Astrocyte of the cerebellum (primary cell): ENCODE measurements around the gene TFCP2L1.

Experiments used
- DNase-seq: peaks from one replicate; pipeline ENCODE4 v3.0.0-alpha.2; 2011; ENCODE audit warnings: low read depth
- H3K4me3 ChIP-seq: 2 replicates; pipeline ENCODE4 v1.5.1; 2011; ENCODE audit warnings: mild to moderate bottlenecking, low read depth, low read length, moderate library complexity
- in situ Hi-C: cut with HindIII; loops from 2 replicates; pipeline ENCODE4 v1.10.0; 2017; ENCODE audit warnings: low sequenced_read_pairs
- TF ChIP-seq, protein P1 (sequence below): IDR thresholded peaks from 2 replicates; pipeline ENCODE4 v1.5.1; 2012; ENCODE audit warnings: low read length, low read depth, moderate library complexity, mild to moderate bottlenecking; ENCODE audit errors: missing control alignments

TFCP2L1 gene

DNA sequence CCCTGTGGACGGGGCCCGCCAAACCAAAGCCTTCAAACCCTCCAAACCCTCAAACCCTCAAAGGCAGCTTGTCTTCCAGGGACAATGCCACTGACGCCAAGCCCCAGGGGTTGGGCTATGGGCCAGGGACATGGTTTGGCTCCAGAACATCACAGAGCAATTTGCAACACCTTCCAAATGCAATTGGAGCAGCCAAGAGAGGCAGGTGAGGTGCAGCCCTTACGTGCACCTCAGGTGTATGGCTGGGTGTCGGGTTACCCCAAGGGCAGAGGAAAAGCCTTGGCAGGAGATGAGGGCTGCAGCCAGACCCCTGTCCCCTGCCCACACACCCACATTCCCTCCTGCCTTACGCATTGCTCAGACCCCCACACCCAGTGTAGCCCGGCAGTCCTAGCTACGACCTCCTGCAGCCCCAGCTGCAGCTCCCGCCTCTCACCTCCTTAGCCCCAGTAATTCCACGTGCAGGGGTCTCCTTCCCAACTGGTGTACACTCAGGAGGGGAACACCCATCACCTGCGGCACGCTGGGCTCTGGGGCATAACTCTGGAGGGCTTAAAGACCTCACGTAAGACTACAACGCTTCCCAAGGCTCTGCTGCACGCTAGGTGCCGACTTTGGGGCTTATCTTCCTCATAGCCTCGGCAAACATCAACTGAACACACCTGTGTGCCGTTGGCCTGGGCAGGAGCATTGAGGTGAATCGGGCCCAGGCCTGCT, 88.7 kb downstream of the TFCP2L1 start:
- in situ Hi-C loops = no loop called here
- no peak overlapping the region for H3K4me3 ChIP-seq
- DNase-seq = peak; percentile 42
- TF ChIP-seq, protein P1, sequence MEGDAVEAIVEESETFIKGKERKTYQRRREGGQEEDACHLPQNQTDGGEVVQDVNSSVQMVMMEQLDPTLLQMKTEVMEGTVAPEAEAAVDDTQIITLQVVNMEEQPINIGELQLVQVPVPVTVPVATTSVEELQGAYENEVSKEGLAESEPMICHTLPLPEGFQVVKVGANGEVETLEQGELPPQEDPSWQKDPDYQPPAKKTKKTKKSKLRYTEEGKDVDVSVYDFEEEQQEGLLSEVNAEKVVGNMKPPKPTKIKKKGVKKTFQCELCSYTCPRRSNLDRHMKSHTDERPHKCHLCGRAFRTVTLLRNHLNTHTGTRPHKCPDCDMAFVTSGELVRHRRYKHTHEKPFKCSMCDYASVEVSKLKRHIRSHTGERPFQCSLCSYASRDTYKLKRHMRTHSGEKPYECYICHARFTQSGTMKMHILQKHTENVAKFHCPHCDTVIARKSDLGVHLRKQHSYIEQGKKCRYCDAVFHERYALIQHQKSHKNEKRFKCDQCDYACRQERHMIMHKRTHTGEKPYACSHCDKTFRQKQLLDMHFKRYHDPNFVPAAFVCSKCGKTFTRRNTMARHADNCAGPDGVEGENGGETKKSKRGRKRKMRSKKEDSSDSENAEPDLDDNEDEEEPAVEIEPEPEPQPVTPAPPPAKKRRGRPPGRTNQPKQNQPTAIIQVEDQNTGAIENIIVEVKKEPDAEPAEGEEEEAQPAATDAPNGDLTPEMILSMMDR = no peak

DNA sequence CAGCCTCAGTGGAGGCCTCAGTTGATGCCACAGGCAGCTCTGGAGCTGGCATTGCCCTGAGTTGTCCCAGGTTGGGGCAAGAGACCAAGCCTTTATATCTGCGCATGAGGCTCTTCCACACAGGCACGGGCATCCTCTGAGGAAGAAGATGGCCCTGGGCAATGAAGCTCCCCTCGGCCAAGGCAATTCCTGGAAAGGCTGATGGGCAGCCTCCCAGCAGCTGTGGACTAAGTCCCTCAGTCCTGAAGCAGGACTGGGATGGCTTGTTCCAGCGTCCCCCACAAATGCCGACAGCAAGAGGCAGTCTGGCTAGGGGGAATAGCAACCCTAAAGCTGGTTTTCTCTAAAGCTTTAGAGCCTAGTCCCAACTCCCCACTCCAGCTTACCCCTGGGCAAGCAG, 90.0 kb downstream of the TFCP2L1 start:
- DNase-seq = no peak
- TF ChIP-seq, protein P1 = no peak
- no peak overlapping the region for H3K4me3 ChIP-seq
- in situ Hi-C loops = no loop called here

DNA sequence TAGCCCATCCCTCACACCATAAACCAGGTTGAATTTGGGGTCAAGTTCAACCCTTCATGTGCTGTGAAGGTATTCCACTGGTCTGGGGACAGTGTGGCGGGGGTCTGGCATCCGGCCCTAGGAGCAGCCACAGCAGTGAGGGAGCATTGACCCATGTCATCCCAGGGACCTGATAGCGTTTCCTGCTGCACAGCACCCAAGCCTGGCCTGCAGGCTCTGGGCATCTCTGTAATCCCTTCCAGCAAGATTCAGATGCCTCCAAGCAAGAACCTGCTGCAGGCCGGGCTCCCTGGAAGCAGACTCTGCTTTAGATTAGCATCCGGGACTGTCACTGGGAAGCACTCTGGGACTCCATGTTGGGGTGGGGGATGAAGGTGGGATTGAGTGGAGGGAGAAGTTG, 90.4 kb downstream of the TFCP2L1 start:
- TF ChIP-seq, protein P1 = no peak
- in situ Hi-C loops = no loop called here
- DNase-seq = no peak
- no peak overlapping the region for H3K4me3 ChIP-seq

DNA sequence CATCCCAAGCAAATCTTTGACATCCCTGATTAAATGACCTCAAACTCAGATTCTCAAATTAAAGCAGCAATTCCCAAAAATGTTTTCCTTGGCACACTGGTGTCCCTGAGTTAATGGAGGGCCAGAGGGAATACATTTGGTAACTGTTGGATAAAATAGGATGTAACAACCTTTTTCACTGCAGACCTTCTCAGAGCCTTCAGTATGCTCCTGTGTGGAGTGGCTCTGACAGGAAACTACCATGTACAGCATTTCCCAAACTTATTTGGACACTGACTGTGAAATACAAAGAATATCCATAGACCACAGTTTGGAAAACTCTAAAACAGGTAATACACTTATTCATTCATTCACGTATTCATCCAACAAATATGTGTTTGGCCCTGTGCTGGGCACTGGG, 91.8 kb downstream of the TFCP2L1 start:
- in situ Hi-C loops = no loop called here
- DNase-seq = no peak
- H3K4me3 ChIP-seq = no peak overlapping the region
- TF ChIP-seq, protein P1 = no peak

DNA sequence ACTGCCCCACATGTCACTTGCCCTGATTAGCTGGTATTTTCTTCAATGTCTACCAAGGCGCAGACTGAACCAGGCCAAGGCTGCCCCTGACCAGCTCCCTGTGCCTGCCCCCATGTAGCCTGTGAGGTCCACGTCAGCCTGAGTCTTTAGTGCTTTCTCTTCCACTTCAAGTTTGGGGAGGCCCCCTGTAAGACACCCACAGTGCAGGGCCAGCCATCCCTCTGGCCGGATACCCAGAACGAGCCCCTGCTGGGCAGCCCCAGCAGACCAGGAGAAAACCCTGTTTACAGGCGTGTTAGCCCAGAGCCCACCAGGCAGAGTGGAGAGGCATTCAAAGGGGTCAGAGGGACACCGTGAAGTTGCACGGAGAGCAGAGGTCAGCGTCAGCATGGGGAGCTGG, 92.4 kb downstream of the TFCP2L1 start:
- H3K4me3 ChIP-seq = no peak overlapping the region
- TF ChIP-seq, protein P1 = no peak
- in situ Hi-C loops = no loop called here
- no peak for DNase-seq

DNA sequence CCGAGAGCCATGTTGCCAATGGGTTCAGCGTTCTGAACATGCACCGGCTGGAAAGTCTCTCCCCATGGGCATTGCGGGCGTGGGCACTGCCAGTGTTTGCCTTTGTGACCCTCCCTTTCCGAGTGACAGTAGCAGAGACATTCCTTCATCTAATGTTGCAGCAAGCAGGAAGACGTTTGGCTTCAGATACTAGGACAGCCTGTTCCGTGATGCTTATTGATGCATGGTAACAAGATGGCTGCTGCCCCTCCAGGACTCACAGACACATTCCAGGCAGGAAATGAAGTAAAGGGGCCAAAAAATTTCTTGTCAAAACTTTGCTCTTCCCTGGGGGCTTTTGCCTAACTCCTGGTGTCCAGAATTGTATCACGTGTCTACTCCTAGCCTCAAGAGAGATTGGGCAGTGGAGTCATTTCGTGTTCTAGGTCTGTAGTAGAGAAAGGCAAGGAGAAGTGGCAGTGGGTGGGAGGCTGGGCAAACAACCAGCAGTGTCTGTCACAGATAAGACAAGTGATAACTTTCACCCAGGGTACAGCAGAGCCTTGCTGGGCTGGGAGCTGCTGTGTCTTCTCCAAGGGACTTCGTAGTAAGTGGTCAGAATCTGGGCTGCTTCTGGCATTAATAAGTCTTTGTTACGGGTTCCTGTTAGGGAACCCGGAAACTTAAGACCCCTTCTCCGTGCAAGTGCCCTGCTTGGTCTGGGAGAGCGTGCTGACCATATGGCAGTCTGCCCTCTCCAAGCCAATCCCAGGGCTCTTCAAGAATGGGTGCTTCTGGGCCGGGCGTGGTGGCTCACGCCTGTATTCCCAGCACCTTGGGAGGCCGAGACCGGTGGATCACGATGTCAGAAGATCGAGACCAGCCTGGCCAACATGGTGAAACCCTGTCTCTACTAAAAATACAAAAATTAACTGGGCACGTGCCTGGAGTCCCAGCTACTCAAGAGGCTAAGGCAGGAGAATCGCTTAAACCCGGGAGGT, 93.5 kb downstream of the TFCP2L1 start:
- no peak for DNase-seq
- in situ Hi-C loops = no loop called here
- no peak overlapping the region for H3K4me3 ChIP-seq
- TF ChIP-seq, protein P1 = no peak
